HG02759 (cell line): ENCODE results near the gene EEF1G.
A peak's percentile ranks its signal among the peaks of the same experiment; 100 is the strongest.
"Not testable (repeated sequence)": the region's sequence is repeated elsewhere in the genome, so short reads cannot be mapped to it uniquely, and the experiment has no call there.

Experiments
- ATAC-seq: cut with Tn5 transposase; IDR thresholded peaks from one replicate; pipeline ENCODE4 v1.9.1; 2021; ENCODE audit warnings: mild to moderate bottlenecking, moderate library complexity; ENCODE audit not compliant: unreplicated experiment

The EEF1G gene

GRCh38 chr11:62556108-62556874 lies 17.4 kb downstream of the EEF1G start:
- peak; percentile 41 for ATAC-seq

- peak; percentile 48 for ATAC-seq
These were observed 18.1 kb downstream of the EEF1G start for GRCh38 chr11:62555464-62556107.

- ATAC-seq: no peak
These were observed 19.1 kb downstream of the EEF1G start for GRCh38 chr11:62554387-62555167.

GRCh38 chr11:62553839-62554361 lies 19.8 kb downstream of the EEF1G start:
- ATAC-seq: no peak

GRCh38 chr11:62553080-62553838 lies 20.4 kb downstream of the EEF1G start:
- ATAC-seq: no peak

- ATAC-seq: no peak
These were observed 21.1 kb downstream of the EEF1G start for GRCh38 chr11:62552485-62553079.

- ATAC-seq: not testable (repeated sequence)
These were observed 23.2 kb downstream of the EEF1G start for GRCh38 chr11:62550478-62550877.

- no peak for ATAC-seq
These were observed 25.0 kb downstream of the EEF1G start for GRCh38 chr11:62548545-62549335.

GRCh38 chr11:62547691-62548281 lies 25.9 kb downstream of the EEF1G start:
- ATAC-seq: no peak

- ATAC-seq: no peak
These were observed 26.6 kb downstream of the EEF1G start for GRCh38 chr11:62546929-62547625.

GRCh38 chr11:62546244-62546928 lies 27.3 kb downstream of the EEF1G start, which contains the start of gene AHNAK:
AHNAK (minus strand) TSS chr11:62546806; CDS start chr11:62536098, 10,708 bp downstream.
- peak; percentile 36 for ATAC-seq

- no peak for ATAC-seq
These were observed 28.1 kb downstream of the EEF1G start for GRCh38 chr11:62545437-62546243.

- no peak for ATAC-seq
These were observed 28.9 kb downstream of the EEF1G start for GRCh38 chr11:62544581-62545436.

- ATAC-seq: no peak
These were observed 29.8 kb downstream of the EEF1G start for GRCh38 chr11:62543680-62544444.
